NCI-H187 (cell line): ENCODE results near the gene TUBGCP6.

ENCODE experiments used
- DNase-seq, 2 experiments: peaks; one replicate each; lab custom pipeline; 2025; lab: John Stamatoyannopoulos, UW

Gene TUBGCP6

DNA sequence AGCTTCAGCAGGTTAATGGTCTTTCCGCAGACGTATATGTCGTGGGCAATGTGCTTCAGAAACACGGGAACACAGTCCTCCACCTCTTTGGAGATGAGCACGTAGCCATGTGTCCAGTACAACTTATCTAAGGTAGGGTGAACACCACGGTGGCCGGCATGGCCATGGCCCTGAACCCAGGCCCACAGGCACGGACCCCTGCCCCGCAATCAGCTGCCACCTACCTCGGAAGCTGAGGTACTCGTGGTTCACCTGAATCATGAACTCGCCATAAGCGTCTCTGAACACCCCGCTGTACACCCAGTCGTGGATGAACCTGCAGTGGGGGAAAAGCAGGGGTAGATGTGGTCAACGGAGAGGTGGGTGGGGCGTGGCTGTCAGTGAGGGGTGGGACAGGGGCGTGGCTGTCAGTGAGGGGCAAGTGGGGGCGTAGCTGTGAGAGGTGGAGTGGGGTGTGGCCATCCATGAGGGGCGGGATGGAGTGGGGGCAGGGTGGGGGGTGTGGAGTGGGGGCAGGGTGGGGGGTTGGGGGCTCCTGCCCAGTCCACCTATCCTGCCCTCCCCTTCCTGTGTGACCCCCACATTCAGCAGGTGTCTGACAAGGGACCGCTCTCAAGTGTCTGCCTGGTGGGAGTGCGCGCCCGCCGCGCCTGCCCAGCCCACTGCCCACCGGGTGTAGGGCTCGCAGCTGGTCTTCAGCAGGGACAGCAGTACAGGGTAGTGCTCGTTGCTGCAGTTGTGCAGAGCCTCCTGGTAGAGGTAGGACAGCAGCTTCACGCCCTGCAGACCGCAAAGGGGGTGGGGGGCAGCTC, 18.6 kb downstream of the TUBGCP6 start:
- DNase-seq: no peak

DNA sequence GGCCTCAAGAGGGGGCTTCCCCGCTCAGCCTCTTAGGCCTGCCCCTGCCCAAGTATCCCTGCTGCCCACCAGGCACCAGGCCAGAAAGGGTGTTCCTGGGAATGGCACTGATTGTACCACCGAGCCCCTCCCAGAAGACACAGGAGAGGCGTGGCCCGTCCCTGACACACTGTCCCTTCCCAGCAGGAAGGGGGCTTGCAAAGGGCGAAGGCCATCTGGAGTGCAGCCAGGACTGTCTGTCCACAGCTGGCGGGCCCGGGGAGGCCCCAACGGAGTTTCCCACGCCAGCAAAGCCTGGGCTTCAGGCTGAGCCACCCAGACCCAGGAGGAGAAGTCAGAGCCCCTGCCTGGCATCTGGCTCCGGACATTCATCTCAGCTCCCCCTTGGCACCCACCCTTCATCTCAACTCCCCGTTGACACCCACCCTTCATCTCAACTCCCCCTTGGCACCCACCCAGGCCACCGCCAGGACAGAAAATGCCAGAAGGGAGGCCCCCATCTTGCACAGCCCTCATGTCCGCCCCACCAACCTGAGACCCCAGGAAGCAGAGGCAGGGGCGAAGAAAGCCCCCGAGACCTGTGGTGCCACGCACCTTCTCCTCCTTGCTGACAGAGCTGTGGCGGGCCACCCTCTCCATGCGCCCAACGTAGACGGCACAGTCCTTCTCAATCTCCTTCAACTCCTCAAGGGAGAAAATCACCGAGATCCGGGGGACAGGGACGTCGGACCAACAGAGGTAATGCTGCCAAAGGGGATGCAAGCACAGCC, 19.4 kb downstream of the TUBGCP6 start:
- no peak for DNase-seq

DNA sequence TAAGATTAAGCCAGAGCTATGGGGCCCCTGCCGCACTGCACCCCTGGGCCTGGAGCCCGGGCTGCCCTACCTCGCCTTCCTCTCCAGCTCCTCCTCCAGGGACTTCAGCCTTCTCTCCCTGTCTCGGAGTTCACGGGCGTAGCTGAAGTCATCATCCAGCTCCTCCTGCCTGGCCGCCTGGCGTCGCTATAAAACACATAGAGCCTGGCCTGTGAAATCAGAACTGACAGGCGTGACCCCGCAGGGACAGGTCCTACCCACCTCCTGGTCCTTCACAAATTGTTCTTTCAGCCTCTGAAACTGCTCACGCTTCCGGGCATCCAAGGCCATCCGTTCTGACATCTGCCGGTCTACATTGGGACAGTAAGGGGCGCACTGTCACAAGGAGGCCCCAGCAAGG, 20.8 kb downstream of the TUBGCP6 start:
- no peak for DNase-seq

DNA sequence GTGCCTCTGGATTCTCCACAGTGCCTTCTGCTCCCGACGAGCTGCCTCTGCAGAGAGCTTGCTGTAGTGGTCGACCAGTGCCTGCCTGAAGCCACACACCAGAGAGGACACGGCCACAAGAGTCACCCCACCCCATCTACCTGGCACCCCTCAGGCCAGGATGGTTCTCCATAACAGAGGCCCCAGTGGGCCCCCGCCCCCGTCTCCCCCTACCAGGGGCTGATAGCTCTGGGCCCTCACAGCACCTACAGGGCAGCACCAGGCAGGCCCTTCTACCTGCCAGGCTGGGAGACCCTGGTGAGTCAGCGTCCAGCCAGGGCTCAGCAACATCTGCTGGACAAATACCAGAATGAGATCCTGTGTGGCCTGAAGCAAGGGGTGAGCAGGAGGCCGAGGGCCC, 22.3 kb downstream of the TUBGCP6 start:
- DNase-seq: no peak

DNA sequence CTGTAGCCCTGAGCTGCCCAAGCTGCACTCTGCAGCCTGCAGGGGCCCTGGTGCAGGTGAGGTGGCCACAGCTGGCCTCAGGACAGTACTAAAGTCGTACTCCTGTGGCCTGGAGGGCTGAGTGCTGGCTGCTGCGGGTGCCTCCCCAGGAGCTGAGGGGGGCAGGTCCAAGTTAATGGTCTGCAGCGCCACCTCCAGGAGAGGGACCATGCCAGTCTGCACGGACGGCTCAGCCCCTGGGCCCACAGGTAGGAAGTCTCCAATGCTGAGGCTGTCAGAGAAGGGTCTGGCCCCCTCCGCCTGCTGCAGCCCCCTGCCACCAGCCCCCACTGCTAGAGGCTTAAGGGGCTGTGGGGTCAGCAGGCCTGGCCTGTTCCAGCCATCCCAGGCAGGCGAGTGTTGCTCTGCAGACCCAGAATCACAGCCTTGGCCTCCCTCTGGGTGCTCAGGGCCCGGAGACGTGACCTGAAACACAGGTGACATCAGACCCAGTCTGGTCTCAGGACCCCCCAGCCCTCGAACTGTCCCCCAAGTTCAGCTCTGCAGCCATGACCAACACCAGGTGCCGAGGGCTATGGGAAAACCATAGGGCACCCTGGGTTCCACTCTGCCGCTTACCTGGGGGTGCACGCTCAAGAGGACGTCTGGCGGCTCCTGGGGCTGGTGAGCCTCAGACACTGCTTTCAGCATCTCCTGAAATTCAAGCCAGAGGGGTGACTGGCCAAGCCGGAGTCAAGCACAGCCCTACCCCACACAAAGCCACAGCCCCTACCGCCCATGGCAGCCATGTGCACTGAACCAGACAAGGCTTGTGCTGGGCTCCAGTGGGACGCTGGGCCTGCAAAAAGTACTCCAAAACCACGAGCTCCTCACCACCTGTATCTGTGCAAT, 23.2 kb downstream of the TUBGCP6 start:
- DNase-seq: no peak

DNA sequence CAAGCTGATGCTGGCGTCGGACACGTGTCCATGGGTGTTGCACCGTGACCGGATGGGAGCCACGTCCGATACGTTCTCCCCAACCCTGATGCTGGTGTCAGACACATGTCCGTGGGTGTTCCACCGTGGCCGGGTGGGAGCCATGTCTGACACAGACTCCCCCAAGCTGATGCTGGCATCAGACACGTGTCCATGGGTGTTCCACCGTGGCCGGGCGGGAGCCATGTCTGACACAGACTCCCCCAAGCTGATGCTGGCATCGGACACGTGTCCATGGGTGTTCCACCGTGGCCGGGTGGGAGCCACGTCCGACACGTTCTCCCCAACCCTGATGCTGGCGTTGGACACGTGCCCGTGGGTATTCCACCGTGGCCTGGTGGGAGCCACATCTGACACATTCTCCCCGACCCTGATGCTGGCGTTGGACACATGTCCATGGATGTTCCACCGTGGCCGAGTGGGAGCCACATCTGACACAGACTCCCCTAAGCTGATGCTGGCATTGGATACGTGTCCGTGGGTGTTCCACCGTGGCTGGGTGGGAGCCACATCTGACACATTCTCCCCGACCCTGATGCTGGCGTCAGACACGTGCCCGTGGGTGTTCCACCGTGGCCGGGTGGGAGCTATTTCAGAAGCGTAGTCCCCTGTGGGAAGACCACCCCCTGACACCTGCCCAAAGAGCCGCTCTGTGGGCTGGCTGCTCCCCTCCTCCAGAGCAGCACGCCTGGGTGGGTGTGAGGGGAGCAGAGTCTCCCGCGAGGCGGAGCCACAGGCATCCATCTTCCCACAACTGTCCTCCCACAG, 24.0 kb downstream of the TUBGCP6 start:
- no peak for DNase-seq

DNA sequence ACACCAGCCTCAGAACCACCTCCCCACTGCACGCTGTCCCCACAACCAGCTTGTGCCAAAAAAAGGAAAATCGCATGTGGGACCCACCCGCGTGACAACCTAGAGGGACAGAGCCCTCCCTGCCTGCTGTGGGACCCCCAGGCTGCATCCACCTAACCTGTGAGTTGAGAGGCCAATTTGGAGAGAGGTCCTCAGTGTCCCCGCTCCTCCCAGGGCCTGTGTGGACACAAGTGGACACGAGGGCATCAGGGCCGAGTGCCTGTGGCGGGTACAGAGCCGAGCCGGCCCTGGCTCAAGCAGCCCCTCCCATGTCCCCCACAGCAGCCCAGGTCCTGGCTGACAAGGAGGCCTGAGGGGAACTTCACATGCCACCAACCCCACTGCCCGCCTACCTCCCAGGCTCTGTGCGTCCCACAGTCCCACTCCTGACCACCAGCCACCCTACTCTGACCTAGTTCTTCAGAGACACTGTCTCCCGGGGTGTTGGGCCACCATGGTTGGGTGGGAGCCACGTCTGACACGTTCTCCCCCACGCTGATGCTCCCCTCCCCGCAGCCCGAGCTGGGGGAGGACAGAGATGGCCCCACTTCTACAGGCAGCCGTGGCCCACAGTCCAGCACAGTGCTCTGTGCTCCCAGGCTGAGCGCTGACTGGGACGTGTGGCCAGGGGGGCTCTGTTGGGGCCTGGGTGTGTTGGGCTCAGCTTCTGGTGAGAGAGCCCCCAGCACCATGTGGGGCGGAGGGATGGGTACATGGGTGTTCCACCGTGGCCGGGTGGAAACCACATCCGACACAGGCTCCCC, 24.8 kb downstream of the TUBGCP6 start:
- DNase-seq: no peak

DNA sequence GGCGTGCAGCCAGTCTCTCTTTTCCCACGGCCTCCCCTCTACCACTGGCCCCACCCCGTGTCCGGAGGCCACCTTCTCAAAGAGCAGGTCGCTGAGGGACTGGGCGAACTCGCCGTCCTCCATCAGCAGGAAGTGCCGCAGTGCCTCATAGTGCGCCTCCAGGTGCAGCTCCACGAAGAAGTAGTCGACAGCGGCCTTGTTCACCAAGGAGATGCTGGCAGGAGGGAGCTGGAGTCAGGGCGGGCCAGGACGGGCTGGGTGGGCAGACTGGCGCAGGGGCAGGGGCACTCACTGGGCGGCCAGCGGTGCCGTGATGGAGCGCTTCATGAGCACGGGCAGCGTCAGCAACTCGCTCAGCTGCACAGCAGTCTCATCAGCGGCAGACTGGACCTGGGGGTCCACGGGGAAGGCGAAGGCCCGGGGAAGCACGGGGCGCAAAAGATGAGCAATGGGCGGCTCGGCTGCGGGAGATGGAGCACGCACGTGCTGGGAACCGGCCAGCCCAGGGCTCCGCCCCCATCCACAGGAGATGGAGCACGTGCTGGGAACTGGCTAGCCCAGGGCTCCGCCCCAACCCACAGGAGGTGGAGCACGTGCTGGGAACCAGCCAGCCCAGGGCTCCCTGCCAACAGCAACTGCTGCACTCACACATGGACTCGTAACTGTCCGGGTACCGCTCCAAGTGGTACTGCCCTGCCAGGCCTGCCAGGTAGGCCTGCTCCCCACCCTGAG, 25.7 kb downstream of the TUBGCP6 start:
- no peak for DNase-seq

DNA sequence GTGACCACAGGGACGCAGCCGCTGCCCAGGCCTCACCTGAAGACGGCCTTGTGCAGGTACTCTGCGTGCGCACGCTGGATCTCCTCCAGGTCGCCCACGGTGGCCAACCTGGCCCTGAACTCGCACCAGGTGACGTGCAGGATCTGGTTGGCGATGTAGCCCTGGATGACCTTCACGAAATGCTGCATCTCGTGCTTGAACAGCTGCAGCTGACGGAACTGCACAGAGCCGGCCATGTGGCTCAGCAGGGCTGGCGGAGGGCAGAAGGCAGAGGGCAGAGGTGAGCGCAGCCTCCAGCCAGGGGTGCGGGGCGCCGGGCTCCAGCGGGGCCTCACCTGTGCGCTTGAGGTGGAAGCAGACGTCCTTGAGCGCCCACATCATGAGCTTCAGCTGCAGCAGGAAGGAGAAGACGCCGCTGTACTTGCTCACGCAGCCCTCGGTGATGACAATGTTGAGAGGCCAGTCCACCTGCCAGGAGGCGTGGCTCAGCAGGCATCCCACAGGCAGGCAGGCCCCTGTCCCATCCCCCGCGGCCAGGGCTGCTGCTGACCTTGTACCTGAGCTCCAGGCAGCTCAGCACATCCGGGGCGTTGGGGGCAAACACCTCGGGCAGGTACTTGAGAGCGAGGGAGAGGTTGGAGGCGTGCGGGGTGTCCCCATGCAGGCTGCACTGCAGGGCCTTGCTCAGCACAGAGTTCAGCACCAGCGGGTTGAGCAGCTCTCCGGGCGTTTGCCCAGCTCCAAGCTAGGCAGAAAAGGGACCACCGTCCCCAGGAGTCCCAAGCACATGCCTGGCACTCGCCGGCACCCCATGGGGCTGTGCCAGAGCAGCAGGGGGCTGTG, 26.4 kb downstream of the TUBGCP6 start:
- no peak for DNase-seq

DNA sequence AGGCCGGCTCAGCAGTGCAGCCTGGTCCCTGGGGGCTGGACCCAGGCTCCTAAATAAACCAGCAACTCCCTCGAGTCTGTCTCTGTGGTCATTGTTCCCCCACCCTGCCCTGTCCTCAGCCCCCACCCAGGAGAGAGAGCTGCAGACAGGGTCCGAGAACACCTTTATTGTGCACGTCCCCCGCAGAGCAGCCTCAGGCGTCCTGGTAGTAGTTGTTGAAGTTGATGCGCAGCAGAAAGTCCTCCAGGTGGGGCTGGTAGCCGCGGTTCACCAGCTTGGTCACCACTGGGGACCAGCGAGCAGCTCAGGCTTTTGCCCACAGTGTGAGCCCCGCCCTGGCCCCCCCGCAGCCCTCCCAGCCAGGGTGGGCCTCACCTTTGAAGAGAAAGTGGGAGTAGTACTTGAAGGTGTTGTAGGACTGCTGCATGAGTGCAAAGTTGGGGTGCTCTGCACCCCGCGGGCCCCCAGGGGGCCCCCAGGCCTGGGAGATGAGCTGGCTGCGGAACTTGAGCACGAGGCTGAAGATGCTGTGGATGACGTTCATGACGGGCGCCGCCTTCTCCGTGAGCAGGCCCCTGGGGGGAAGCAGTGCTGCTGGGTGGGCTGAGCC, 27.2 kb downstream of the TUBGCP6 start:
- DNase-seq: no peak

DNA sequence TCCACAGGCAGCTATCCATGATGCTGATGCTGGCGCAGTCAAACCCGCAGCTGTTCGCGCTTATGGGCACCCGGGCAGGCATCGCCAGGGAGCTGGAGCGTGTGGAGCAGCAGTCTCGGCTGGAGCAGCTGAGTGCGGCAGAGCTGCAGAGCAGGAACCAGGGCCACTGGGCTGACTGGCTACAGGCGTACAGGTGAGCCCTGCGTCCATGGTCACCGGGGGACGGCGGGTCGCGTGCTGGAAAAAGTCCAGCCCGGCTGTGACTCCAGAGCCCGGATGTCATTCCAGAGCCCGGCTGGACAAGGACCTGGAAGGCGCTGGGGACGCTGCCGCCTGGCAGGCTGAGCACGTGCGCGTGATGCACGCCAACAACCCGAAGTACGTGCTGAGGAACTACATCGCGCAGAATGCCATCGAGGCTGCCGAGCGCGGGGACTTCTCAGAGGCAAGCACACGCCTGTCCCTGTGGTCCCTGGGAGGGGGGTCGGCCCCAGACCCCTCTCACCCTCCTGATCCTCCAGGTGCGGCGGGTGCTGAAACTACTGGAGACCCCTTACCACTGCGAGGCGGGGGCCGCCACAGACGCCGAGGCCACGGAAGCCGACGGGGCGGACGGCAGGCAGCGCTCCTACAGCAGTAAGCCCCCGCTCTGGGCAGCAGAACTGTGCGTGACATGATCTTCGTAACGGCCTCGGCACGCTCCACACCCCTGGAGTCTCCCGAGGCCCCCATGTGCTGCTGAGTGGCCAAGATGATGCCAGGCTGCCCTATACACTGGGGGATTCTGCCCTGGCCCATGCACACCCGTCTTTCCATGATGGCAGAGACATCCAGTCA, 27.9 kb downstream of the TUBGCP6 start:
- no peak for DNase-seq

DNA sequence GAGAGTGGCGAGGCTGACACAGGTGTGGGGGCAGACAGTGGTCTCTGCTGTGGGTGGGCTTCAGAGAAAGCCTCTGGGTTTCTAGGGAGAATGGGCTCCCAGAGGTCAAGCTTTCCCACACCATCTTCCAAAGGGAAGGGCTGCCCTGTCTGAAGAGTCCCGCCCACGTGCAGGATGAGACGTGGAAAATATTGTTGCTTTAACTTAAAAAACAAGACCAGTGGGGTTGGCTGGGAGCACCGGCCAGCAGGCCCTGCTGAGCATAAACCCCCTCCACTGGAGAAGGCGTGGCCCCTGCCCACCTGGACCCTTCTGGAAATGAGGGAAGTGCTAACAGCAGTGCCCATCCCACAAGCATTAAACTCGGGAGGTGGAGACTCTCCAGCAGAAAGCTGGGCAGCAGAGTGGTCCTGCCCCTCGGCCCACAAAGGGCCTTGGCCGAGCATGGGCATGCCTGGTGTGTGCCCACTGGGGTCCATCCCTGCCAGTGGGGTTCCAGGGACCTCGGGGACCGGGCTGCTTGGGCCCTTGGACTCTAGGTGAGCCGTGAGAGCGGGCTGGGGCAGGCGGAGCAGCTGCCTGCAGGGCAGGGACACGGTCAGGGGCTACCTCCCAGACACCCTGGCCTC, 28.7 kb downstream of the TUBGCP6 start:
- DNase-seq: no peak

DNA sequence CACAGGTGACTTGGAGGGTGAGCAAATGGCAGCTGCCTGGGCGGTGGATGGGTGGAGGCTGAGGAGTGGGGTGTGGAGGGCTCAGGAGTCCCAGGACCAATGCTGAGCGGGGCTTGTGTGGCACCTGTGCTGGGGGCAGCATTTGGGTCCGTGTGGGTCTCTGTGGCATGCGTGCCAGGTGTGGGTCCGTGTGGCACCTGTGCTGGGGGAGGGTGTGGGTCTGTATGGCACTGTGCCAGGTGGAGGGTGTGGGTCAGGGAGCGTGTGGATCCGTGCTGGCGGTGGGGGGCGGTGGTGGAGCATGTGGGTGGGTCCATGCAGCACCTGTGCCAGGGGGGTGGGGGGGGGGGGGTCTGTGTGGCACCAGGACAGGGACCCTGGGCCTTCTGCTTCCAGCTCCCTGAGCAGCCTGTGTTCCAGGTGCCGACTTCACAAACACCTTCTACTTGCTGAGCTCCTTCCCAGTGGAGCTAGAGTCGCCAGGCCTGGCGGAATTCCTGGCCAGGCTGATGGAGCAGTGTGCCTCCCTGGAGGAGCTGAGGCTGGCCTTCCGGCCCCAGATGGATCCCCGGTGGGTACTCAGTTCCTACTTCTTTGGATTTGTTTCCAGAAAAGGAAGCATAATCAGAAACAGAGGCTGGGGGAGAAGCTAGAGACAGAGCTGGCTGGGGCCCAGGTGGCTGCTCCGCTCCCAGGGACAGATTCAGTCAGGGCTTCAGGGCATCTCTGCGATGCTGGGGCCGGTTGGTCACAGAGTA, 29.3 kb downstream of the TUBGCP6 start:
- no peak for DNase-seq

DNA sequence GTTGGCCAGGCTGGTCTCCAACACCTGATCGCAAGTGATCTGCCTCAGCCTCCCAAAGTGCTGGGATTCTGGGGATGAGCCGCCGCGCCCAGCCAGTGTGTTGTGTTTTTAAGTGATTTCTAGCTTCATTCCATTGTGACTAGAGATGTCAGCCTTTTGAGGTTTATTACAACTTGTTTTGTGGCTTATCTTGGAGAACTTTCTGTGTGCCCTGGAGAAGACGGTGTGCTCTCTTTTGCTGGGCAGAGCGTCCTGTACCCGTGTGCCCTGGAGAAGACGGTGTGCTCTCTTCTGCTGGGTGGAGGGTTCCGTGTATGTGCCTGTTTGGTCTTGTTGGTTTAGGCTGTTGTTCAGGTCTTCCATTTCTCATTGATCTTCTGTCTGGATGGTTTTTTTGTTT, 31.6 kb downstream of the TUBGCP6 start:
- no peak for DNase-seq

DNA sequence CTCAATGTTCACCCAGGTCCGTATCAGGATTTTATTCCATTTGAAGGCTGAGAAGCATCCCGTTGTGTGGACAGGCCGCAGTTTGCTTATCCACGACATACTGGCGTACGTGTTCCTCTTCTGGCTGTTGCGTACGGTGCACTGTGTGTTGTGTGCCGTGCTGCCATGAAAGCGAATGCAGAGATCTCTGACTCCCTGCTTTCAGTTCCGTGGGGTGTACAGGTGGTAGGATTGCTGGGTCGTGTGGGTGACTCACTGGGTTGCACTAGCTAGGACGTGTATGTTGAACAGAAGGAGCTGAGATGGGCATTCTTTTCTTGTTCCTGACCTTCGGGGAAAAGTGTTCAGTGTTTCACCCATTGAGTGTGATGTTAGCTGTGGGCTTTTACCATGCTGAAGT, 33.7 kb downstream of the TUBGCP6 start:
- DNase-seq: no peak

DNA sequence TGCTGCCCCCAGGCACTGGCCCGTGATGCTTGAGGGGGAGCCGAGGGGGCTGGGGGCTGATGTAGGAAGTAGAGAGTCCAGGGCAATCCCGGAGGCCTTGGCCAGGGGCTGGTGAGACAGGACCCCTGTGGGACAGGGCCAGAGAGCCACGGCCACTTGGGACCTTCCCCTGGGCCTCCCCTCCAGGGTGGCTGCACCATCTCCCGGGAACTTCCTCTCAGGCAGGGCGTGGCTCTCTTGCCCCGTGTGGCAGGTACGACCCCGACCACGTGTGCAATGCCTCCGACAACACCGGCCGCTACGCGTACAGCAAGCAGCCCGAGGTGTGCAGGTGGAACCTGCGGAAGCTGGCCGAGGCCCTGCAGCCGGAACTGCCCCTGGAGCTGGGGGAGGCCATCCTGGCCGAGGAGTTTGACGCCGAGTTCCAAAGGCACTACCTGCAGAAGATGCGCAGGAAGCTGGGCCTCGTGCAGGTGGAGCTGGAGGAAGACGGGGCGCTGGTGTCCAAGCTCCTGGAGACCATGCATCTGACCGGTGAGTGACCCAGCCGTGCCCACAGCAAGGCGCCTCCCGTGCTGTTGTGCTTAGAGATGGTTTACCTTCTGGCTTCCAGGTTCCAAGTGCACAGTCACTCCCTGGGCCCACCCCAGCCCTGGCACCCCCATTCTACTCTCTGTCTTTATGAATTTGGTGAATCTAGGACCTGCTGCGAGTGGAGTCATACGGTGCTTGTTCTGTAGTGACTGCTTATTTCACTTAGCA, 34.3 kb downstream of the TUBGCP6 start:
- no peak for DNase-seq
